ENCODE measurements around the gene EYS. TPM values are rescaled to one million over a fixed set of nuclear protein-coding genes. Genes with fewer than 3 reads are reported as not detected.

Gene EYS
- total and polyA plus RNA-seq, 2 of the 8 experiments (the other 6 are each of a cell fraction or from before 2014, with no cell fraction given) = 0.05 to 0.13 TPM

DNA sequence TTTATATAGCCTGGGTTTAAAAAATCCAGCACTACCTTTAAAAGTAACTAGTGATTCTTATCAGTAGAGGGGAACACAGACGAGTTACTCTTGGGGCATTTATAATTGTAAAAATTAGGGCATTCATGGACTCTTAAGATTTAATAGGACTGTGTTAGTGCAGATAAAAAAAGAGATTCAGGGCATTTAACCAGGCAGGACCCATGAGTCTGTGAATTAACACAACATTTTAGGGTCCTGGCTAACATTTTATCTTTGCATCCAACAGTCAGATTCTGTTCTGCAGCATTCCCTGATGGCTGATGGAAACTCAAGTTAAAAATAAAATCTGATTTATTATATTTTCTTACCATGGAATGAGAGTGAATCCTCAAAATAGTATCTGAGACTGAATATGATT lies 1297.1 kb downstream of the EYS start:
- Histone ChIP-seq H4K20me1 (replicated peaks in 1 of 2; ENCODE audit: control insufficient read depth in 1 of 2, insufficient read depth in 2 of 2, low read length in 2 of 2) (no peaks in the 10 kb centered on the region), H3K14ac (ENCODE audit: insufficient read length) (no peak overlapping the region), H2BK20ac (ENCODE audit: low read length) (no peak overlapping the region), H3K79me1 (ENCODE audit: low read depth, low read length) (no peaks in the 10 kb centered on the region), H4K91ac (replicated peaks; ENCODE audit: insufficient read length, low read length) (no peak overlapping the region), H2BK15ac (ENCODE audit: low read length) (no peak overlapping the region), H3K23ac (ENCODE audit: insufficient read length) (no peak overlapping the region), H3K9me3 (ENCODE audit: insufficient read depth in 2 of 2, low read depth in 1 of 2, low read length in 1 of 2) (no peaks in the 10 kb centered on the region), H3K23me2 (ENCODE audit: low read depth, low read length) (no peaks in the 10 kb centered on the region), H3K4me3 (ENCODE audit: extremely low read depth in 1 of 4, insufficient read depth in 2 of 4, low read depth in 3 of 4, low read length in 4 of 4) (no peak overlapping the region), H3K79me2 (ENCODE audit: control insufficient read depth in 1 of 2, insufficient read depth in 2 of 2, low read length in 2 of 2) (no peaks in the 10 kb centered on the region), H3K4me2 (ENCODE audit: insufficient read depth in 1 of 2, low read depth in 2 of 2, low read length in 2 of 2) (no peak overlapping the region), H2AFZ (ENCODE audit: low read length) (no peak overlapping the region), H3K18ac (ENCODE audit: extremely low read depth, low read length) (no peak overlapping the region), H2BK12ac (ENCODE audit: low read depth, low read length) (no peak overlapping the region), H4K5ac (ENCODE audit: insufficient read length, low read depth, low read length) (no peak overlapping the region), H3K56ac (replicated peaks; ENCODE audit: insufficient read length, low read depth, low read length) (no peak overlapping the region), H3K36me3 (ENCODE audit: control insufficient read depth in 2 of 4, insufficient read depth in 4 of 4, low read length in 3 of 4) (no peaks in the 10 kb centered on the region), H3K27ac (ENCODE audit: low read depth, low read length) (no peak overlapping the region), H2BK5ac (ENCODE audit: low read depth, low read length) (no peak overlapping the region), H3K4ac (replicated peaks; ENCODE audit: insufficient read length, low read depth, low read length) (no peak overlapping the region), H3K4me1 (replicated peaks in 1 of 4; ENCODE audit: control insufficient read depth in 3 of 4, insufficient read depth in 4 of 4, low read length in 3 of 4) (no peaks in the 10 kb centered on the region), H2AK5ac (ENCODE audit: low read depth, low read length) (no peak overlapping the region), H3K27me3 (replicated peaks in 1 of 4; ENCODE audit: control insufficient read depth in 3 of 4, extremely low read depth in 1 of 4, insufficient read depth in 3 of 4, low read length in 3 of 4) (no peaks in the 10 kb centered on the region), H2BK120ac (replicated peaks; ENCODE audit: low read depth, low read length) (no peak overlapping the region), H3K9ac (replicated peaks in 1 of 4; ENCODE audit: extremely low read depth in 1 of 4, low read depth in 3 of 4, low read length in 3 of 4) (no peak overlapping the region), H4K8ac (ENCODE audit: extremely low read depth, insufficient read depth, low read length) (no peak overlapping the region)
- TF ChIP-seq NANOG (IDR thresholded peaks at IDR 0.05; ENCODE audit: insufficient read depth, low read depth, low read length, poor library complexity, severe bottlenecking) = no peak
- no peak for TF ChIP-seq YY1 (IDR thresholded peaks at IDR 0.05; ENCODE audit: low read depth, low read length)
- TF ChIP-seq HDAC6 (IDR thresholded peaks at IDR 0.05; ENCODE audit: low read depth, low read length) = no peak
- TF ChIP-seq POLR2A (IDR thresholded peaks at IDR 0.05; ENCODE audit: control extremely low read depth in 1 of 2, low read depth in 2 of 2, low read length in 2 of 2) = no peak
- DNase-seq (ENCODE audit: low read depth in 1 of 2, low spot score in 2 of 2) (no peak), FAIRE-seq (no peak)
- POLR2A ChIA-PET (ENCODE audit: partially characterized antibody) = no interaction called here
- WGBS, 2 experiments (ENCODE audit: extremely low coverage in 1 of 2, insufficient coverage in 1 of 2, insufficient read length in 1 of 2, insufficient replicate concordance in 2 of 2, low coverage in 1 of 2, low lambda C conversion rate in 2 of 2, missing lambda C conversion rate in 1 of 2) = 82% methylated on average over 1 of the region's 1 CpG; no CpG with 5 or more reads in 1 of the 2 experiments
- CTCF ChIA-PET (ENCODE audit: partially characterized antibody) = no interaction called here

Measured in H1 (cell line).